ENCODE measurements around the gene AGPAT1.

Gene AGPAT1

GRCh38 chr6:32173051-32173727, 2.7 kb downstream of the AGPAT1 start:
- DNase-seq (ENCODE audit: low read depth) = no peak
- TF ChIP-seq CTCF (IDR thresholded peaks at IDR 0.05; ENCODE audit: control insufficient read depth, extremely low read depth, insufficient read depth) = no peak
- no peak overlapping the region for H3K4me3 ChIP-seq (ENCODE audit: low read depth, low read length)

GRCh38 chr6:32171234-32171633, 4.7 kb downstream of the AGPAT1 start:
- DNase-seq (ENCODE audit: low read depth) = no peak
- no peak overlapping the region for H3K4me3 ChIP-seq (ENCODE audit: low read depth, low read length)
- TF ChIP-seq CTCF (IDR thresholded peaks at IDR 0.05; ENCODE audit: control insufficient read depth, extremely low read depth, insufficient read depth) = no peak

GRCh38 chr6:32170294-32170693, 5.6 kb downstream of the AGPAT1 start:
- DNase-seq (ENCODE audit: low read depth) = no peak
- no peak for TF ChIP-seq CTCF (IDR thresholded peaks at IDR 0.05; ENCODE audit: control insufficient read depth, extremely low read depth, insufficient read depth)

GRCh38 chr6:32168807-32169591, 6.9 kb downstream of the AGPAT1 start:
- DNase-seq (ENCODE audit: low read depth) = no peak
- TF ChIP-seq CTCF (IDR thresholded peaks at IDR 0.05; ENCODE audit: control insufficient read depth, extremely low read depth, insufficient read depth) = no peak
- no peak overlapping the region for H3K4me3 ChIP-seq (ENCODE audit: low read depth, low read length)

More at GRCh38 chr6:32170294-32170693, 5.6 kb downstream of the AGPAT1 start:
- no peak overlapping the region for H3K4me3 ChIP-seq (ENCODE audit: low read depth, low read length)

GRCh38 chr6:32168350-32168749, 7.5 kb downstream of the AGPAT1 start:
- no peak overlapping the region for H3K4me3 ChIP-seq (ENCODE audit: low read depth, low read length)
- DNase-seq (ENCODE audit: low read depth) = no peak
- TF ChIP-seq CTCF (IDR thresholded peaks at IDR 0.05; ENCODE audit: control insufficient read depth, extremely low read depth, insufficient read depth) = no peak

- H3K4me3 ChIP-seq (ENCODE audit: low read depth, low read length) = no peak overlapping the region
- no peak for DNase-seq (ENCODE audit: low read depth)
- no peak for TF ChIP-seq CTCF (IDR thresholded peaks at IDR 0.05; ENCODE audit: control insufficient read depth, extremely low read depth, insufficient read depth)
Observed at GRCh38 chr6:32167761-32168262, 8.1 kb downstream of the AGPAT1 start.
